Measurements from ENCODE around the gene RYR1.

RYR1 gene

DNA sequence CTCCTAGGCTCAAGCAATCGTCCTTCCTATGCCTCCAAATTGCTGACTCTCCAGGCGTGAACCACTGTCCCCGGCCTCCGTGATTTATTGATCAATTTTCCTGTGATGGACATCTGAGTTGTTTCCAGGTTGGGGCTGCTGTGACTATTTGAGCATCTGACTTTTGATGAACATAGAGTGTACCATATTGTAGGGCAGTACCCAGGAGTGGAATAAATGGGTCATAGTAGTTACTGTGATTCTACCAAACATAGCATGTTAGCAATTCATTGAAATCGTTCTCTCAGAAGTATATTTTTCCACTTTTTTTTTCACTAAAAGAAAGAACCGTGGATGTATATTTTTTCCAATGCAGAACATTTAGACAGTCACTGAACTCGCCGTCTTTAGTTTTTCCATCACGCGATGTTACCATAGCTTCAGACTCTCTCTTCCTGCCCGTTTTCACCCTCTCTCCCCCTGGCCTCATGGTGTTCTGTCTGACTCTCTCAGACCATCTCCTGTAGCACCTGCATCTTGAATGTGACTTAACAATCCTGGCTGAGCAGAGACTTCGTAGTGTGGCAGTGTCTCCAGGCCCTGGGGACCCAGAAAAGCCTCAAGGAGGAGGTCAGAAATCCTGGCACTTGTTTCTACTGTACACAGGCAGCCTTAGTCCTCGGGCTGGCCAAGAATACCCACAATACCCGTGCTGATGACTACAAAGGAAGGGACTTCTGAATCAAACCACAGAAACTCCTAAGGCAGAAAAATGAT lies 4.3 kb upstream of the RYR1 start:
- no peak for DNase-seq

- DNase-seq, result no peak
Measured at GRCh38 chr19:38429811-38430156, 3.7 kb upstream of the RYR1 start.

GRCh38 chr19:38430931-38431330 lies 2.6 kb upstream of the RYR1 start:
- no peak for DNase-seq

GRCh38 chr19:38434549-38435051 lies 1.1 kb downstream of the RYR1 start:
- DNase-seq, result no peak

GRCh38 chr19:38437295-38437694 lies 3.8 kb downstream of the RYR1 start:
- no peak for DNase-seq

- no peak for DNase-seq
Measured at GRCh38 chr19:38437917-38438316, 4.4 kb downstream of the RYR1 start.

DNA sequence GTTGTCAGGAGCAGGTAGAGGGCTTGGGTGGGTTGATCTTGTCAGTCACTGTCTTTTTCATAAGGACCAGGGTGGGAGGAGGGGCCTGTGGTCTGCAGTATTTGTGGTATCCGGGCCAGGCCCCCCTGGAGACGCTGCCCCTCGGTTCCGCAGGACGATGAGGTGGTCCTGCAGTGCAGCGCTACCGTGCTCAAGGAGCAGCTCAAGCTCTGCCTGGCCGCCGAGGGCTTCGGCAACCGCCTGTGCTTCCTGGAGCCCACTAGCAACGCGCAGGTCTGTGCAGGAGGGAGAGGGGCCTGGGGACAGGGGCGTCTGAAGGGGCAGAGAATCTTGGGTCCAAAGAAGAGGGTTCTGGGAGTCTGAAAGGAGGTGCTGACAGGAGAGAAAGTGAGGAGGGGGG lies 7.1 kb downstream of the RYR1 start:
- DNase-seq, result no peak

GRCh38 chr19:38441657-38442348 lies 8.3 kb downstream of the RYR1 start:
- DNase-seq, result no peak

DNA sequence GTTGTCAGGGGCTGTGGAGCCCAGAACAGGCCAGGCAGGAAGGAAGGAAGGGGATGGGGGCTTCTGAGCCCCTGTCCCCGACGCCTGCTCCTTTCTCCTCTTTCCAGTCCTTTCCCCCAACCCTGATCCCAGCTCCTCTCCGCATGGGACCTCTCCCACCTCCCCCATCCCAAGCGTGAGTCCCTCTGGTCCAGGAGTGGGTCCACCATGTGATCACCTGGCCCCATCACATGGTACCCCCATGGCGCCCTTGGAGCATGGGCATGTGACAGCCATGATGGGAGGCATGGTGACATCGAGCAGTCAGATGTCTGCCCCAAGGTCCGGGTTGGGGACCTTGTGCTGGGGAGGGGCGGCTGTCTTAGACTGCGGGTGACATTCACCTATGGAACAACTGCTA lies 9.2 kb downstream of the RYR1 start:
- DNase-seq, result no peak

GRCh38 chr19:38443458-38443999 lies 10.0 kb downstream of the RYR1 start:
- DNase-seq, result no peak

DNA sequence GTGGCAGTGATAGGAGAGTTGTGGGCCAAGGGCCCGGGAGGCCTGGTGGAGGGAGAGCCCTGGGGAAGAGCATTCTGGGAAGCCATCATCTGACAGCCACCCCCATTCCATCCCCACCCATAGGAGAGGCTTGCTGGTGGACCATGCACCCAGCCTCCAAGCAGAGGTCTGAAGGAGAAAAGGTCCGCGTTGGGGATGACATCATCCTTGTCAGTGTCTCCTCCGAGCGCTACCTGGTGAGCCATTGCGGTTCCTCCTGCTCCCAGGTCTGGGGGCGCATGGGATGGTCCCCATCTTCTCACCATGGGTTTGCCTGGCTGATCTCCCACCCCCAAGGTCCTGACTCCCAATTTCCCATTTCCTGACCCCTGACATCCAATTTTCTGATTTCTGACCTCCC lies 10.5 kb downstream of the RYR1 start:
- no peak for DNase-seq

- no peak for DNase-seq
Measured at GRCh38 chr19:38445362-38445761, 11.9 kb downstream of the RYR1 start.

- no peak for DNase-seq
Measured at GRCh38 chr19:38448225-38448624, 14.7 kb downstream of the RYR1 start.

DNA sequence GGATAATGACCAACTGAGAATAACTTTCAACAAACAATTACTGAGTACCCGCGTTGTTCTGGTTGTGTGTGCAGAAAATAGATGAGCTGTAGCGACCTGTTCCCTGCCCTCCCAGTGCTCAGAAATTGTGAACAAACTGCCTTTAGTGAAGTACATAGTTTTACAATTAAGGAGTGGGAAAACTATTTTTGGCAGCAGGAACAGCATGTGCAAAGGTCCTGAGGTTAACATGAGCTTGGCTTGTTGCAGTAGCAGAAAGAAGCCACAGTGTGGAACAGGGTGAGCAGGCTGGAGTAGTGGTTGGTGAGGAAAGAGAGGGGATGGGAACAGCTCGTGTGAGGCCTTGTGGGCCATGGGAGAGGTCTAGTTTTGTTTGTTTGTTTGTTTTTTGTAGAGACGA lies 16.0 kb downstream of the RYR1 start:
- DNase-seq, result no peak

DNA sequence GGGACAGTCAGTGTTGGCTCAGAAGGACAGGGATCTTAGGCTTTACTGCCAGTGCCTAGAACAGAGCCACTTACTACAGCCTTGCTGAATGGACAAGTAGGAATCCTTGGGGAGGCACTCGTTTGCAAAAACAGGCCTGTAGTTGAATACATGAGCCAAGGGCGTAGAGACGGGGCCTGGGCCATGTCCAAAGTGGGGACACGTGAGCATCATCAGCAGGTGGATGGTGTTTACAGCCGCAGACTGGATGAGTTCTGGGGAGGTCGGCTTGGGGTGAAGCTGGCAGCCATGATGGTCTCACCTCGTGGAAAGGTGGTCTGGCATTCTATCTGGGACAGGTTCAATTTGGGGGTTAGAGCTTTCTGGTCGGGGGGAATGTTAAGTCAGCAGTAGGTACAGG lies 17.5 kb downstream of the RYR1 start:
- DNase-seq, result no peak

- DNase-seq, result no peak
Measured at GRCh38 chr19:38451629-38452028, 18.1 kb downstream of the RYR1 start.

- no peak for DNase-seq
Measured at GRCh38 chr19:38452430-38453366, 19.2 kb downstream of the RYR1 start.

DNA sequence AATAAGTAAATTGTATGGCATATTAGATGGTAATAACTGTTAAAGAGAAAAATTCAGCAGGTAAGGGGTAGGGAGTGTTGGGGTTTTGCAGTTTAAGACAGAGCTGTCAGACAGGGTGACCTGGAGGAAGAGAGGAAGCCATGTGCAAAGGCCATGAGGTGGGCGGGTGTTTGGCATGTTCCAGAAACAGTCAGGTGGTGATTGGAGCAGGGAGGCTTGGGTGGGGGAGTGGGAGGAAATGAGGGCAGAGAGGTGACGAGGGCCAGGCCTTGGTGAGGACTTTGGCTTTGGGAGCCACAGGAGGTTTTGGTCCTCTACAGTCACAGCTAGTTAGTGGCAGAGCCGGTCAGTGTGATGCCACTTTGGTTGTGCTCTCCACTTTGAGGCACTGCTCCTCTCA lies 20.1 kb downstream of the RYR1 start:
- no peak for DNase-seq

- no peak for DNase-seq
Measured at GRCh38 chr19:38455031-38455430, 21.5 kb downstream of the RYR1 start.

DNA sequence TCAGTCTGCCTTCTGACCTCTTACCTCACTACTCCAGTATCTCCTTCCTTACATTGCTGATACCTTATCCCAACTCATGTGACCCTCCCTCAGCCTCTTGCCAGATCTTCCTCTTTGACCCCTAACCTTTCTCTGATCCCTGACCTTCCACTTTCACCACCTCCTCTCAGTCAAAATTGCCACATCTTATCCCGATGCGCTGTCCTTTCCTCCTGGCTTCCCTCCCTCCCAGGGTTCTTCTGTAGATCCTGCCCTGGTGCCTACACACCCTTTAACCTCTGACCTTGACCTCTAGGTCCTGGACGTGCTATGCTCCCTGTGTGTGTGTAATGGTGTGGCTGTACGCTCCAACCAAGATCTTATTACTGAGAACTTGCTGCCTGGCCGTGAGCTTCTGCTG lies 23.7 kb downstream of the RYR1 start:
- no peak for DNase-seq

DNA sequence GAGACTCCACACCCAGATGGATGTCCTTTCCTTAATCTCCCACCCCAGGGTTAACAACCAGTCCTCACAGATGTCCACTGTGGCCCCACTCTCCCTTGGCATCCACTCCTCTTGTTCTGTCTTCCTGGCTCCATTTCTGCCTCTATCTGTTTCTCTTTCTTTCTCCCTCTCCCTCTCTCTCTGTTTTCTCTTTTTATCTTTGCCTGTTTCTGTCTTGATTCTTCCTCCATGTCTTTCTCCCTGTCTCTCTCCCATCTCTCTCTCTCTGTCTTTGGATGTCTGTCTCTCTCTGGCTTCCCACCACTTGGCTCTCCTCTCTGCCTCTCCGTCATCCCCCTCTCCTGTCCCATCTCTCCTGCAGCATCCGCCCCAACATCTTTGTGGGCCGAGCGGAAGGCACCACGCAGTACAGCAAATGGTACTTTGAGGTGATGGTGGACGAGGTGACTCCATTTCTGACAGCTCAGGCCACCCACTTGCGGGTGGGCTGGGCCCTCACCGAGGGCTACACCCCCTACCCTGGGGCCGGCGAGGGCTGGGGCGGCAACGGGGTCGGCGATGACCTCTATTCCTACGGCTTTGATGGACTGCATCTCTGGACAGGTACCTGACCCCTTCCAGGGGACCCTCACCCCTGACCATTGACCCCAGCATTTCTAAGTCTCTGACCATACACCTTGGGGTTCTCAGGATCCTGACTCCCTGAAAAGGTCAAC lies 24.4 kb downstream of the RYR1 start:
- no peak for DNase-seq

DNA sequence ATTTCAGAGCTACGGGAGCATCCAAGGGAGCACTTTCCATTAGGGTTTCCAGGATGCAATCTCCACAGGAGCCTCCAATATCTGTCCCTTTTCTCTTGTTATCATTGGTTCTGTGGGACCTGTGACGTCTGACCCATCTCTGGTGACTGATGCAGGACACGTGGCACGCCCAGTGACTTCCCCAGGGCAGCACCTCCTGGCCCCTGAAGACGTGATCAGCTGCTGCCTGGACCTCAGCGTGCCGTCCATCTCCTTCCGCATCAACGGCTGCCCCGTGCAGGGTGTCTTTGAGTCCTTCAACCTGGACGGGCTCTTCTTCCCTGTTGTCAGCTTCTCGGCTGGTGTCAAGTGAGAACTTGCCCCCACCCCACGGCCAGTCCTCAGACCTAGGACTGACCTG lies 25.5 kb downstream of the RYR1 start:
- DNase-seq, result no peak

DNA sequence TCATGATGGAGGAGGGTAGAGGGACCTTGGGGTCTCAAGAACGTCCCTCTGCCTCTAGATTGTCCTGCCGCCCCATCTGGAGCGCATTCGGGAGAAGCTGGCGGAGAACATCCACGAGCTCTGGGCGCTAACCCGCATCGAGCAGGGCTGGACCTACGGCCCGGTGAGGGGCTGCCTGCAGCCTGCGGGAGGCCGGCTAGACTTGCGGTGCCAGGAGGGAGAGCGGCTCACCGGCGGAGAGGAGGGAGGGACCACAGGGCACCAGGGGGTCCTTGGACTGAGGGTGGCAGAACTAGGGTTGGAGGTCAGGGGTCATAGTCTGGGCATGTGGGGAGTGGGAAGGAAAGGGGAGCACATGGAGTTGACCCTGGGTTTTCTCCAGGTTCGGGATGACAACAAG lies 29.9 kb downstream of the RYR1 start:
- DNase-seq, result no peak

Data from T1000 (cell line).